Hepatocyte (in vitro differentiated cells): Measurements from ENCODE around the gene FNDC3B.

Experiments
- CTCF ChIP-seq: fragments of 200-600 bp; sonication (generic); IDR thresholded peaks from 2 replicates; pipeline ENCODE4 v1.5.1; 2016; ENCODE audit warnings: antibody characterized with exemption, mild to moderate bottlenecking; ENCODE audit not compliant: poor library complexity
- EZH2 ChIP-seq: fragments of 200-600 bp; sonication (generic); IDR thresholded peaks from 2 replicates; pipeline ENCODE4 v1.6.1; 2016; ENCODE audit warnings: antibody characterized with exemption, mild to moderate bottlenecking, borderline replicate concordance

- TF ChIP-seq CTCF, result no peak
- no peak for TF ChIP-seq EZH2
Measured at GRCh38 chr3:172132721-172133311, 93.4 kb downstream of the FNDC3B start.
